Tongue (tissue), 2 donors: ENCODE measurements around the gene SULT2B1. TPM values are rescaled to one million over a fixed set of nuclear protein-coding genes. Genes with fewer than 3 reads are reported as not detected.
"Not testable (repeated sequence)": the region's sequence is repeated elsewhere in the genome, so short reads cannot be mapped to it uniquely, and the experiment has no call there.

Source experiments
- DNase-seq: peaks from one replicate; pipeline ENCODE4 v3.0.0-alpha.2; 2015
- total RNA-seq: library from RNA; depleted of rRNA; stranded (reverse); fragments of >200 nt; gene quantifications from one replicate; pipeline ENCODE4 v1.2.3, GENCODE V29; 2014

SULT2B1 gene
- total RNA-seq, 1 donor from 2014 or later = 2.4 TPM

GRCh38 chr19:48618916-48619691 is 67.1 kb downstream of the SULT2B1 start, which contains the start of the genes RPL18 and SPHK2:
Gene RPL18, minus strand, starts transcription at chr19:48619178. Its CDS starts 35 bp downstream, at chr19:48619143.
Gene SPHK2, plus strand, starts transcription at chr19:48619506. Its CDS starts 1,009 bp downstream, at chr19:48620515.
- DNase-seq = peak; percentile 100

GRCh38 chr19:48619692-48620585 is 68.0 kb downstream of the SULT2B1 start:
- no peak for DNase-seq

GRCh38 chr19:48623556-48624066 is 71.6 kb downstream of the SULT2B1 start:
- DNase-seq = no peak

GRCh38 chr19:48624067-48624594 is 72.2 kb downstream of the SULT2B1 start:
- peak; percentile 99 for DNase-seq

GRCh38 chr19:48624791-48625723 is 73.1 kb downstream of the SULT2B1 start:
- DNase-seq = no peak

- no peak for DNase-seq
Measured at GRCh38 chr19:48625891-48626327, 73.9 kb downstream of the SULT2B1 start.

DNA sequence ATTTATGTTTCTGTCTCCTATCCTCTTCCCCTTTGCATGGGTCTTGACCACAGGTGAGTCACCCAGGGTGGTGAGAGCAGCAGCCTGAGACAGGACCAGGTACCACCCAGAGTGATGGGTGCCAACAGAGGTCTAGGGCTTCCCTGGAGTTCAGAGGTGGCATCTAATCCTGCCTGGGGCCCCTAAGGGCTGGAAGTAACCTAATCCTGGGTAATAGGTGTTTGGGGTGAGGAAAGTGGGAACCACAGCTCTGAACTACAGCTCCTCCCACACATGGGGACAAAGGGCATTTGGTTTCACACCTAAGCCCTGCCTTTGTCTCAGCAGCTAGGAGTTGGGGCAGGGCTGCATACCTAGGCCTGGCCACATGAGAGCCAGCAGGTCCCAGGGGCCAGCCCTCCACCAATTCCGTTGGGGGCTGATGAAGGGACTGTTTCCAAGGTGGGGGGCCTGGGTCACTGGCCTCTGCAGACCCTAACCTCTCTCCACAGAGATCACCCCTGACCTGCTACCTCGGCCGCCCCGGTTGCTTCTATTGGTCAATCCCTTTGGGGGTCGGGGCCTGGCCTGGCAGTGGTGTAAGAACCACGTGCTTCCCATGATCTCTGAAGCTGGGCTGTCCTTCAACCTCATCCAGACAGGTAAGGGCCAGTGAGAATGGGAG is 75.4 kb downstream of the SULT2B1 start:
- DNase-seq = no peak

DNA sequence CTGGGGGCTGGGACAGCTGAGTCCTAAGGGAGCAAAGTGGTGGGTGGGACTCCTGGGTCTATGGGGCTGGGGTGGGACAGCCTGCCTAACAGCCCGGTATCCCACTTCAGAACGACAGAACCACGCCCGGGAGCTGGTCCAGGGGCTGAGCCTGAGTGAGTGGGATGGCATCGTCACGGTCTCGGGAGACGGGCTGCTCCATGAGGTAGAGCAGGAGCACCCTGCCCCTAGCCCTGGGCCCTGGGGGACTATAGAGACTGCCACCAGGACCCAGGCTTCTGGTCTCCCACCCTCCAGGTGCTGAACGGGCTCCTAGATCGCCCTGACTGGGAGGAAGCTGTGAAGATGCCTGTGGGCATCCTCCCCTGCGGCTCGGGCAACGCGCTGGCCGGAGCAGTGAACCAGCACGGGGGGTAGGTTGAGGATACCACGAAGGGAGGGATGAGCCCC is 75.9 kb downstream of the SULT2B1 start:
- DNase-seq = no peak

DNA sequence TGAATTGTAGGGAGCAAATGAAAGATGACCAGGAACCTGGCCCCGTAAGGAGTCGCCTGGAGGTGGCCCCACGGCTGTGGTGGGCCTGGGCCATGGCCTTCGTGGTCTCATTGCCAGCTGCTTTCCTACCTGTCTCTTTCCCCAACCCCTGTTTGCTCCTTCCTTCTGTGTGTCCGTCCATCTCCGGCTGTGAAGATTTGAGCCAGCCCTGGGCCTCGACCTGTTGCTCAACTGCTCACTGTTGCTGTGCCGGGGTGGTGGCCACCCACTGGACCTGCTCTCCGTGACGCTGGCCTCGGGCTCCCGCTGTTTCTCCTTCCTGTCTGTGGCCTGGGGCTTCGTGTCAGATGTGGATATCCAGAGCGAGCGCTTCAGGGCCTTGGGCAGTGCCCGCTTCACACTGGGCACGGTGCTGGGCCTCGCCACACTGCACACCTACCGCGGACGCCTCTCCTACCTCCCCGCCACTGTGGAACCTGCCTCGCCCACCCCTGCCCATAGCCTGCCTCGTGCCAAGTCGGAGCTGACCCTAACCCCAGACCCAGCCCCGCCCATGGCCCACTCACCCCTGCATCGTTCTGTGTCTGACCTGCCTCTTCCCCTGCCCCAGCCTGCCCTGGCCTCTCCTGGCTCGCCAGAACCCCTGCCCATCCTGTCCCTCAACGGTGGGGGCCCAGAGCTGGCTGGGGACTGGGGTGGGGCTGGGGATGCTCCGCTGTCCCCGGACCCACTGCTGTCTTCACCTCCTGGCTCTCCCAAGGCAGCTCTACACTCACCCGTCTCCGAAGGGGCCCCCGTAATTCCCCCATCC is 76.7 kb downstream of the SULT2B1 start:
- DNase-seq = no peak

- no peak for DNase-seq
Measured at GRCh38 chr19:48629297-48629598, 77.3 kb downstream of the SULT2B1 start.

DNA sequence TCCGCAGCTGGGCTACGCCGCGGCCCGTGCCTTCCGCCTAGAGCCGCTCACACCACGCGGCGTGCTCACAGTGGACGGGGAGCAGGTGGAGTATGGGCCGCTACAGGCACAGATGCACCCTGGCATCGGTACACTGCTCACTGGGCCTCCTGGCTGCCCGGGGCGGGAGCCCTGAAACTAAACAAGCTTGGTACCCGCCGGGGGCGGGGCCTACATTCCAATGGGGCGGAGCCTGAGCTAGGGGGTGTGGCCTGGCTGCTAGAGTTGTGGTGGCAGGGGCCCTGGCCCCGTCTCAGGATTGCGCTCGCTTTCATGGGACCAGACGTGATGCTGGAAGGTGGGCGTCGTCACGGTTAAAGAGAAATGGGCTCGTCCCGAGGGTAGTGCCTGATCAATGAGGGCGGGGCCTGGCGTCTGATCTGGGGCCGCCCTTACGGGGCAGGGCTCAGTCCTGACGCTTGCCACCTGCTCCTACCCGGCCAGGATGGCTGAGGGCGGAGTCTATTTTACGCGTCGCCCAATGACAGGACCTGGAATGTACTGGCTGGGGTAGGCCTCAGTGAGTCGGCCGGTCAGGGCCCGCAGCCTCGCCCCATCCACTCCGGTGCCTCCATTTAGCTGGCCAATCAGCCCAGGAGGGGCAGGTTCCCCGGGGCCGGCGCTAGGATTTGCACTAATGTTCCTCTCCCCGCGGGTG is 77.8 kb downstream of the SULT2B1 start:
- peak; percentile 66 for DNase-seq

DNA sequence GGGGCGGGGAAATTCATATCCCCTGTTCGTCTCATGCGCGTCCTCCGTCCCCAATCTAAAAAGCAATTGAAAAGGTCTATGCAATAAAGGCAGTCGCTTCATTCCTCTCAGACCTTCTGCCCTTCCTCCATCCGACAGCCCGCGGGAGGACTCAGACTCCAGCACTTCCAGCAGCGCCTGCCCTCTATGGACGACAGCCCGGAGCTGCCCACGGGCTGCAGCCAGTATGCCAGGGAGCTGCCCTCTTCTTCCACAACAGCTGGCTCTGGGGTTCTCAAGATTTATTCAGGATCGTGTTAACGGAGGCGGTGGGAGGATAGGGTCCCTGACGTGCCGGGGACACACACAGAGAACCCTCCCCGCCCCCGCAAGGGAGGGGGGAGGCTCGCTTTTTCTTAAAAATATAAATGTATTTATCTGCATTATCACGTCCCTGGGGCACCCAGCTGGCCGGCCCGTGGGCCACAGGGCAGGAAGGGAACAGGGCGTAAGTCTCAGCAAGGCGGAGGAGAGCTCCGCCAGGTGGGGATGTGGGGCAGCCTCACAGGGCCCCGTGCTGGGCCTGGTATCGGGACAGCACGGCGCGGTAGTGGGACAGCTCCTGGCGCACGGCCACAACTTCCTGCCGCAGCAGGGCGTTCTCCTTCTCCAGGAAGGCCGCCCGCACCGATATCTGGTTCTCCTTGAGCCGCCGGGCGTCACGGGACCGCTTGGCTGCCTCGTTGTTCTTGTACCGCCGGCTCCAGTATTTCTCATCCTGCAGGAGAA is 78.5 kb downstream of the SULT2B1 start:
- peak; percentile 73 for DNase-seq

DNA sequence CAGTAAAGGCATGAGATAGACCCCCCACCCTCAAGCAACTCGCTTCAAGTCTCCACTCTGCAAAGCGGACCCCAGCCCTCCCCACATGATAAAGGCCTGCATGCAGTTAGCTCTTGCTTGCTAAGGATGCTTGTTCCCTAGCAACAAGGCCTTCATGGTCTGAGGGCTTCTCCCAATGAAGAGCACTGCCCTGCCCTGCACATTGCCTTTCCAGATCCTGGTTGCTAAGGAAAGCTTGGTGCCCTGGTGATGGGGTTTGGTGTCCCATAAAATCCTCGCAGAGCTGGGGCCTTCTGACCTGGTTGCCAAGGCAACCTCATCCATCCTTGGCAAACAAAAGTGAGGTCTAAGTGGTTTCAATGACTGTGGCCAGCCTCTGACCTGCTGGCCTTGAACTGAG is 79.3 kb downstream of the SULT2B1 start:
- no peak for DNase-seq

DNA sequence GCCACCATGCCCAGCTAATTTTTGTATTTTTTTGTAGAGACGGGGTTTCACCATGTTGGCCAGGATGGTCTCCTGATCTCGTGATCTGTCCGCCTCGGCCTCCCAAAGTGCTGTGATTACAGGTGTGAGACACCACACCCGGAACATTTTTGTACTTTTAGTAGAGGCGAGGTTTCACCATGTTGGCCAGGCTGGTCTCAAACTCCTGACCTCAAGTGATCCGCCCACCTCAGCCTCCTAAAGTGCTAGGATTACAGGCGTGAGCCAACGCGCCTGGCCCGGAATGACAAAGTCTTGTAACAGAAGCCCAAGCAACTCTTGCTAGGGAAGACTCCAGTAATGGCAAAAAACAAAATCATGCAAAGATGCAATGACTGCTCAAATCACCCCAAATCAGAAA is 80.3 kb downstream of the SULT2B1 start:
- DNase-seq = not testable (repeated sequence)

DNA sequence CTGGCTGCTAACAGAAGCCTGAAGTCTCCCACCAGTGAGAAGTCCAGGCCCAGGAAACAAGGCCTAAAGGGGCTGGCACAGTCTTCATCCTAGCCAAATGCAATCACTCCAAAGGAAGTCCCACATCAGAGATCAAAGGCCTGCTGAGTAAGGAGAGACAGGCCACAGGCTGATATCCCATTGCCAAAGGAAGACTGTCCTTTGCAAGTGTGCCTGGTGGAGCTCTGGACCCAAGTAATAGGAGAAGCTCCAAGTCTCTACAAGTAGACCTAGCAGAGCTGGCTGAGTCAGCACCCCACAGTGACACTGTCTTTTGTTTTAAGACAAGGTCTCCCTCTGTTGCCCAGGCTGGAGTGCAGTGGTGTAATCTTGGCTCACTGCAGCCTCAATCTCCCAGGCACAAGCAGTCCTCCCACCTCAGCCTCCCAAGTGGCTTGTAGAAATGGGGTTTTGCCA is 80.7 kb downstream of the SULT2B1 start:
- DNase-seq = no peak

GRCh38 chr19:48633148-48634035 is 81.4 kb downstream of the SULT2B1 start:
- peak; percentile 22 for DNase-seq

DNA sequence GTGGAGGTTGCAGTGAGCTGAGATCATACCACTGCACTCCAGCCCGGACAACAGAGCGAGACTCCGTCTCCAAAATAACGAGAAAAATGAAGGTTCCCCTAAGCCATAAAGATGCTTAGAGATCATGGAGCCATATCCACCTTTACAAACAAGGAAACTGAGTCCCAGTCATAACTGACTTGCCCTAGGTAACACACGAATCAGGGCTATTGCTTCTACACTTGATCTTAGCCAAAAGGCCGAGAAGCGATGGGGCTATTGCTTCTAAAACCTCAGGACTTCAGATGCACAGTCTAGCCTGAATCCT is 82.0 kb downstream of the SULT2B1 start:
- DNase-seq = no peak
